ENCODE results near the gene FNDC10.

FNDC10 gene

GRCh38 chr1:1609822-1610485 is 10.0 kb upstream of the FNDC10 start:
- H3K27me3 Mint-ChIP-seq (ENCODE audit: low read depth) = no peaks in the 10 kb centered on the region
- H3K36me3 Mint-ChIP-seq (ENCODE audit: low read depth) = no peaks in the 10 kb centered on the region
- H3K27ac Mint-ChIP-seq = no peak overlapping the region
- H3K4me3 Mint-ChIP-seq = no peak overlapping the region
- TF ChIP-seq, protein P1, sequence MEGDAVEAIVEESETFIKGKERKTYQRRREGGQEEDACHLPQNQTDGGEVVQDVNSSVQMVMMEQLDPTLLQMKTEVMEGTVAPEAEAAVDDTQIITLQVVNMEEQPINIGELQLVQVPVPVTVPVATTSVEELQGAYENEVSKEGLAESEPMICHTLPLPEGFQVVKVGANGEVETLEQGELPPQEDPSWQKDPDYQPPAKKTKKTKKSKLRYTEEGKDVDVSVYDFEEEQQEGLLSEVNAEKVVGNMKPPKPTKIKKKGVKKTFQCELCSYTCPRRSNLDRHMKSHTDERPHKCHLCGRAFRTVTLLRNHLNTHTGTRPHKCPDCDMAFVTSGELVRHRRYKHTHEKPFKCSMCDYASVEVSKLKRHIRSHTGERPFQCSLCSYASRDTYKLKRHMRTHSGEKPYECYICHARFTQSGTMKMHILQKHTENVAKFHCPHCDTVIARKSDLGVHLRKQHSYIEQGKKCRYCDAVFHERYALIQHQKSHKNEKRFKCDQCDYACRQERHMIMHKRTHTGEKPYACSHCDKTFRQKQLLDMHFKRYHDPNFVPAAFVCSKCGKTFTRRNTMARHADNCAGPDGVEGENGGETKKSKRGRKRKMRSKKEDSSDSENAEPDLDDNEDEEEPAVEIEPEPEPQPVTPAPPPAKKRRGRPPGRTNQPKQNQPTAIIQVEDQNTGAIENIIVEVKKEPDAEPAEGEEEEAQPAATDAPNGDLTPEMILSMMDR (IDR thresholded peaks at IDR 0.05; ENCODE audit: unreplicated experiment in 3 of 3) = no peak
- H3K4me1 Mint-ChIP-seq = peaks cover 32% of the 10 kb centered on the region
- no peaks in the 10 kb centered on the region for H3K9me3 Mint-ChIP-seq

GRCh38 chr1:1606232-1606631 is 6.3 kb upstream of the FNDC10 start:
- TF ChIP-seq, protein P1 (IDR thresholded peaks at IDR 0.05; ENCODE audit: unreplicated experiment in 3 of 3) = no peak
- Mint-ChIP-seq H3K4me1 (peaks cover 11% of the 10 kb centered on the region), H3K27ac (no peak overlapping the region), H3K9me3 (no peaks in the 10 kb centered on the region), H3K36me3 (ENCODE audit: low read depth) (no peaks in the 10 kb centered on the region), H3K4me3 (no peak overlapping the region), H3K27me3 (ENCODE audit: low read depth) (peaks cover 24% of the 10 kb centered on the region)

GRCh38 chr1:1605724-1606123 is 5.8 kb upstream of the FNDC10 start:
- H3K27me3 Mint-ChIP-seq (ENCODE audit: low read depth) = peaks cover 28% of the 10 kb centered on the region
- no peaks in the 10 kb centered on the region for H3K9me3 Mint-ChIP-seq
- no peaks in the 10 kb centered on the region for H3K36me3 Mint-ChIP-seq (ENCODE audit: low read depth)
- H3K4me1 Mint-ChIP-seq = peaks cover 5% of the 10 kb centered on the region
- no peak overlapping the region for H3K27ac Mint-ChIP-seq
- TF ChIP-seq, protein P1 (IDR thresholded peaks at IDR 0.05; ENCODE audit: unreplicated experiment in 3 of 3) = no peak
- H3K4me3 Mint-ChIP-seq = no peak overlapping the region

DNA sequence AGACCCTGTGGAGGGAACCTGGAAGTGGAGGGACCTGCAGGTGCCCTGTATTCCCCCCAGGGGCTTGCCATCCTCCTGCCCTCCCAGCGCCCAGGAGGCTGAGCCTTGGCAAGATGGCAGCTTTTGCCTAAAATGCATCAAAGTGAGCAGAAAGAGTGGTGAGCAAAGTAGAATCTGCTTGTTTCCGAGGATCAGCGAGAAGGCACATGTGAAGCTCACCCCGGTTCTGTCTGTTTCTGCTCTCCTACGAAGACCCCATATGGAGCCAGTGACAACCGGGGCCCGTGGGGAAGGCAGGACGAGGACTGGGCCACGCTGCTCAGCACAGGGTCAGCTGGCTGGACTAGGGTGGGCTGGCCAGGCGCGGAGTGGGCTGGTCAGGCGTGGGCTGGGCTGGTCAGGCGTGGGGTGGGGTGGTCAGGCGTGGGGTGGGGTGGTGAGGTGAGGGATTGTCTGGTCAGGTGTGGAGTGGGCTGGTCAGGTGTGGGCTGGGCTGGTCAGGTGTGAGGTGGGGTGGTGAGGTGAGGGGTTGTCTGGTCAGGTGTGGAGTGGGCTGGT is 5.2 kb upstream of the FNDC10 start:
- Mint-ChIP-seq H3K4me3 (no peak overlapping the region), H3K27me3 (ENCODE audit: low read depth) (peaks cover 31% of the 10 kb centered on the region), H3K27ac (no peak overlapping the region), H3K36me3 (ENCODE audit: low read depth) (no peaks in the 10 kb centered on the region), H3K4me1 (no peaks in the 10 kb centered on the region), H3K9me3 (no peaks in the 10 kb centered on the region)
- TF ChIP-seq, protein P1 (IDR thresholded peaks at IDR 0.05; ENCODE audit: unreplicated experiment in 3 of 3) = no peak

GRCh38 chr1:1604374-1605033 is 4.6 kb upstream of the FNDC10 start:
- H3K27ac Mint-ChIP-seq = no peak overlapping the region
- no peaks in the 10 kb centered on the region for H3K9me3 Mint-ChIP-seq
- H3K27me3 Mint-ChIP-seq (ENCODE audit: low read depth) = peaks cover 31% of the 10 kb centered on the region
- TF ChIP-seq, protein P1 (IDR thresholded peaks at IDR 0.05; ENCODE audit: unreplicated experiment in 3 of 3) = no peak
- H3K36me3 Mint-ChIP-seq (ENCODE audit: low read depth) = no peaks in the 10 kb centered on the region
- no peak overlapping the region for H3K4me3 Mint-ChIP-seq
- no peaks in the 10 kb centered on the region for H3K4me1 Mint-ChIP-seq

Measured in nephron (organoid).